OCI-LY7 (cell line): ENCODE results near the gene ARG2. TPM values are rescaled to one million over a fixed set of nuclear protein-coding genes. Genes with fewer than 3 reads are reported as not detected.

Experiments
- BruUV-seq: library from RNA; stranded (reverse); fragments of 400-500 nt; replicated peaks from 2 replicates; lab custom pipeline; 2021; lab: Mats Ljungman, UMichigan
- CTCF ChIA-PET: fragments of 300-600 bp; sonication (Branson Sonifier 250); formaldehyde crosslinking; loops from one replicate; lab custom pipeline; 2022; ENCODE audit warnings: antibody characterized with exemption; ENCODE audit not compliant: unreplicated experiment; lab: Charles Lee
- POLR2A ChIA-PET: fragments of 300-600 bp; sonication (Branson Sonifier 250); formaldehyde crosslinking; loops from one replicate; lab custom pipeline; 2022; ENCODE audit warnings: antibody characterized with exemption; lab: Charles Lee
- DNase-seq: peaks from one replicate; pipeline ENCODE4 v3.0.0-alpha.2; 2015; ENCODE audit warnings: low spot score
- H2AFZ ChIP-seq: fragments of 200-600 bp; sonication (generic), shearing (Covaris generic); 2 replicates; pipeline ENCODE4 v1.6.1; 2014; ENCODE audit warnings: mild to moderate bottlenecking, antibody characterized with exemption, low read length, moderate library complexity
- H3K27ac ChIP-seq: fragments of 200-600 bp; sonication (generic); 2 replicates; pipeline ENCODE4 v1.5.1; 2014; ENCODE audit warnings: mixed run types, low read depth, mild to moderate bottlenecking, moderate library complexity, low read length, inconsistent platforms; ENCODE audit not compliant: poor library complexity, severe bottlenecking
- H3K36me3 ChIP-seq: fragments of 200-600 bp; sonication (generic); 2 replicates; pipeline ENCODE4 v1.6.1; 2014; ENCODE audit warnings: mild to moderate bottlenecking, antibody characterized with exemption, low read length, moderate library complexity, mixed read lengths; ENCODE audit not compliant: insufficient read depth
- H3K4me1 ChIP-seq: fragments of 200-600 bp; sonication (generic); 2 replicates; pipeline ENCODE4 v1.5.1; 2014; ENCODE audit warnings: mild to moderate bottlenecking, low read length; ENCODE audit not compliant: insufficient read depth, poor library complexity, severe bottlenecking
- H3K4me2 ChIP-seq: fragments of 200-600 bp; sonication (generic); 2 replicates; pipeline ENCODE4 v1.6.1; 2014; ENCODE audit warnings: mild to moderate bottlenecking, low read length
- H3K4me3 ChIP-seq: fragments of 200-600 bp; sonication (generic); 2 replicates; pipeline ENCODE4 v1.5.1; 2014; ENCODE audit warnings: mild to moderate bottlenecking, low read depth, low read length; ENCODE audit not compliant: poor library complexity, severe bottlenecking
- H3K79me2 ChIP-seq: fragments of 200-600 bp; sonication (generic); 2 replicates; pipeline ENCODE4 v1.6.1; 2016; ENCODE audit warnings: low read depth, mild to moderate bottlenecking, low read length, moderate library complexity, mixed read lengths; ENCODE audit not compliant: insufficient read depth
- H3K9me2 ChIP-seq: fragments of 200-600 bp; sonication (generic); 2 replicates; pipeline ENCODE4 v1.6.1; 2016; ENCODE audit warnings: mild to moderate bottlenecking, low read length, mixed read lengths; ENCODE audit not compliant: insufficient read depth
- H3K9me3 ChIP-seq: fragments of 200-600 bp; sonication (generic); 2 replicates; pipeline ENCODE4 v1.6.1; 2014; ENCODE audit warnings: mild to moderate bottlenecking, mixed run types, low read length, mixed read lengths
- H4K20me1 ChIP-seq: fragments of 200-600 bp; sonication (generic); 2 replicates; pipeline ENCODE4 v1.6.1; 2014; ENCODE audit warnings: mild to moderate bottlenecking, antibody characterized with exemption, low read length, moderate library complexity, mixed read lengths; ENCODE audit not compliant: insufficient read depth
- EZH2phosphoT487 ChIP-seq: fragments of 200-600 bp; sonication (generic); IDR thresholded peaks from 2 replicates; pipeline ENCODE4 v1.6.1; 2018; ENCODE audit warnings: low read depth, borderline replicate concordance, mild to moderate bottlenecking, mixed run types, antibody characterized with exemption, low read length, moderate library complexity, mixed read lengths
- intact Hi-C: fragments of 100-400 bp; cut with micrococcal nuclease; formaldehyde crosslinking; loops from one replicate; pipeline ENCODE4 v1.10.0; 2022; ENCODE audit not compliant: unreplicated experiment
- total RNA-seq, 2 experiments: library from RNA; depleted of rRNA in 1 of 2; stranded (reverse); fragments of >200 nt in 1 of 2; shearing (Covaris generic) in 1 of 2; gene quantifications; 2 replicates each; pipeline ENCODE4 v1.2.3, GENCODE V29; 2014 to 2022
- TF ChIP-seq, protein P1 (sequence below): fragments of 200-600 bp; sonication (generic); conservative IDR thresholded peaks from 2 replicates; pipeline ENCODE4 v1.5.1; 2014; ENCODE audit warnings: mild to moderate bottlenecking, antibody characterized with exemption, low read length, moderate library complexity, mixed read lengths

The ARG2 gene
- total RNA-seq, 2 experiments from 2014 or later = 2.0 to 4.2 TPM

- H3K4me3 ChIP-seq = no peak overlapping the region
- no peak overlapping the region for H3K27ac ChIP-seq
- POLR2A ChIA-PET = no interaction called here
- no peak for DNase-seq
- TF ChIP-seq, protein P1, sequence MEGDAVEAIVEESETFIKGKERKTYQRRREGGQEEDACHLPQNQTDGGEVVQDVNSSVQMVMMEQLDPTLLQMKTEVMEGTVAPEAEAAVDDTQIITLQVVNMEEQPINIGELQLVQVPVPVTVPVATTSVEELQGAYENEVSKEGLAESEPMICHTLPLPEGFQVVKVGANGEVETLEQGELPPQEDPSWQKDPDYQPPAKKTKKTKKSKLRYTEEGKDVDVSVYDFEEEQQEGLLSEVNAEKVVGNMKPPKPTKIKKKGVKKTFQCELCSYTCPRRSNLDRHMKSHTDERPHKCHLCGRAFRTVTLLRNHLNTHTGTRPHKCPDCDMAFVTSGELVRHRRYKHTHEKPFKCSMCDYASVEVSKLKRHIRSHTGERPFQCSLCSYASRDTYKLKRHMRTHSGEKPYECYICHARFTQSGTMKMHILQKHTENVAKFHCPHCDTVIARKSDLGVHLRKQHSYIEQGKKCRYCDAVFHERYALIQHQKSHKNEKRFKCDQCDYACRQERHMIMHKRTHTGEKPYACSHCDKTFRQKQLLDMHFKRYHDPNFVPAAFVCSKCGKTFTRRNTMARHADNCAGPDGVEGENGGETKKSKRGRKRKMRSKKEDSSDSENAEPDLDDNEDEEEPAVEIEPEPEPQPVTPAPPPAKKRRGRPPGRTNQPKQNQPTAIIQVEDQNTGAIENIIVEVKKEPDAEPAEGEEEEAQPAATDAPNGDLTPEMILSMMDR = no peak
- TF ChIP-seq EZH2phosphoT487 = no peak
- intact Hi-C loops = no loop called here
- H2AFZ ChIP-seq = no peak overlapping the region
- H3K9me3 ChIP-seq = no peaks in the 10 kb centered on the region
- no peak overlapping the region for H3K4me2 ChIP-seq
- no peaks in the 10 kb centered on the region for H4K20me1 ChIP-seq
- CTCF ChIA-PET = no interaction called here
- no peaks in the 10 kb centered on the region for H3K9me2 ChIP-seq
- BruUV-seq = no TSS peak
- H3K4me1 ChIP-seq = no peaks in the 10 kb centered on the region
- no peaks in the 10 kb centered on the region for H3K36me3 ChIP-seq
- H3K79me2 ChIP-seq = no peaks in the 10 kb centered on the region
Measured at GRCh38 chr14:67630186-67630585, 10.5 kb downstream of the ARG2 start.

DNA sequence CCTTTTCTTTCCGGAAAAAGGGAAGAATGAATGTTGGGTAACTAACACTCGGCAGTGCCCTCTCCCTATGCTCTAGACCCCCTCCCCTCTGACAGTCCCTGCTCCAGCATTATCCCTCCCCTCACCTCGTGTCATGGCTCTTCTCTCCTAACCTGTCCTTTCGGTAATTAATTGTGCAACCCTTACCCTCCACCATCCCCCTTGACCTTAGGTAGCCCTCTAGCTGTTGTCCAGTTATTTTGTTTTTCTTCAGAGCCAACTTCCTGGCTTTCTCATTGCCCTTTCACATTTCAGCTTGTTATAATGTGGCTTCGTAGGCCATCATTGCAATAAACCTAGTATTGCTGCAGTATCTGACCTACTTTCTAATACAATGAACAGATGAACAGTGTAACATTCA, 11.2 kb downstream of the ARG2 start:
- no peak overlapping the region for H3K27ac ChIP-seq
- H3K79me2 ChIP-seq = no peaks in the 10 kb centered on the region
- H3K4me3 ChIP-seq = no peak overlapping the region
- H3K4me1 ChIP-seq = no peaks in the 10 kb centered on the region
- ChIA-PET CTCF (no interaction called here), POLR2A (interaction anchor here (1.0 kb wide), 1 partner anchor 28 kb away, joined by 3 read pairs; no protein-coding TSS in a partner anchor)
- no peaks in the 10 kb centered on the region for H3K9me3 ChIP-seq
- DNase-seq = no peak
- intact Hi-C loops = no loop called here
- no peaks in the 10 kb centered on the region for H3K9me2 ChIP-seq
- H3K36me3 ChIP-seq = no peaks in the 10 kb centered on the region
- no TSS peak for BruUV-seq
- H3K4me2 ChIP-seq = no peak overlapping the region
- TF ChIP-seq, protein P1 = no peak
- H4K20me1 ChIP-seq = no peaks in the 10 kb centered on the region
- H2AFZ ChIP-seq = no peak overlapping the region

GRCh38 chr14:67633451-67634147, 13.9 kb downstream of the ARG2 start:
- ChIA-PET POLR2A (no interaction called here), CTCF (no interaction called here)
- H3K27ac ChIP-seq = no peak overlapping the region
- no peak for DNase-seq
- no peaks in the 10 kb centered on the region for H4K20me1 ChIP-seq
- BruUV-seq = no TSS peak
- no peaks in the 10 kb centered on the region for H3K79me2 ChIP-seq
- intact Hi-C loops = no loop called here
- no peaks in the 10 kb centered on the region for H3K36me3 ChIP-seq
- H3K4me3 ChIP-seq = no peak overlapping the region
- H3K4me1 ChIP-seq = no peaks in the 10 kb centered on the region
- no peak overlapping the region for H2AFZ ChIP-seq
- no peaks in the 10 kb centered on the region for H3K9me3 ChIP-seq
- no peak overlapping the region for H3K4me2 ChIP-seq
- H3K9me2 ChIP-seq = no peaks in the 10 kb centered on the region
- TF ChIP-seq EZH2phosphoT487 = no peak
- TF ChIP-seq, protein P1 = no peak
